ENCODE results near the gene STAG3. TPM values are rescaled to one million over a fixed set of nuclear protein-coding genes. Genes with fewer than 3 reads are reported as not detected.

Gene STAG3
- total and polyA plus RNA-seq, 9 of the 15 experiments (the other 6 are each of a cell fraction or from before 2014, with no cell fraction given), result 0.54 to 2.5 (median 1.7) TPM

GRCh38 chr7:100130608-100131453 lies 46.9 kb upstream of the STAG3 start (continued):
- TF ChIP-seq, protein P1, sequence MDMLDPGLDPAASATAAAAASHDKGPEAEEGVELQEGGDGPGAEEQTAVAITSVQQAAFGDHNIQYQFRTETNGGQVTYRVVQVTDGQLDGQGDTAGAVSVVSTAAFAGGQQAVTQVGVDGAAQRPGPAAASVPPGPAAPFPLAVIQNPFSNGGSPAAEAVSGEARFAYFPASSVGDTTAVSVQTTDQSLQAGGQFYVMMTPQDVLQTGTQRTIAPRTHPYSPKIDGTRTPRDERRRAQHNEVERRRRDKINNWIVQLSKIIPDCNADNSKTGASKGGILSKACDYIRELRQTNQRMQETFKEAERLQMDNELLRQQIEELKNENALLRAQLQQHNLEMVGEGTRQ (CRISPR knock-in tag; IDR thresholded peaks at IDR 0.05), result peak; percentile 46; the same call in 1 of the 2 replicates
- TF ChIP-seq, protein P2, sequence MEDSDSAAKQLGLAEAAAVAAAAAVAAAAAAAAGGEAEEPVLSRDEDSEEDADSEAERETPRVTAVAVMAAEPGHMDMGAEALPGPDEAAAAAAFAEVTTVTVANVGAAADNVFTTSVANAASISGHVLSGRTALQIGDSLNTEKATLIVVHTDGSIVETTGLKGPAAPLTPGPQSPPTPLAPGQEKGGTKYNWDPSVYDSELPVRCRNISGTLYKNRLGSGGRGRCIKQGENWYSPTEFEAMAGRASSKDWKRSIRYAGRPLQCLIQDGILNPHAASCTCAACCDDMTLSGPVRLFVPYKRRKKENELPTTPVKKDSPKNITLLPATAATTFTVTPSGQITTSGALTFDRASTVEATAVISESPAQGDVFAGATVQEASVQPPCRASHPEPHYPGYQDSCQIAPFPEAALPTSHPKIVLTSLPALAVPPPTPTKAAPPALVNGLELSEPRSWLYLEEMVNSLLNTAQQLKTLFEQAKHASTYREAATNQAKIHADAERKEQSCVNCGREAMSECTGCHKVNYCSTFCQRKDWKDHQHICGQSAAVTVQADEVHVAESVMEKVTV (CRISPR knock-in tag; IDR thresholded peaks at IDR 0.05), result peak; percentile 87
- TF ChIP-seq RBM39 (optimal IDR thresholded peaks at IDR 0.05; ENCODE audit: low read depth, low read length) (peak; percentile 98), PCBP1 (IDR thresholded peaks at IDR 0.05; ENCODE audit: low read depth, low read length, poor library complexity, severe bottlenecking) (no peak), DMBX1 (CRISPR knock-in tag; IDR thresholded peaks at IDR 0.05; ENCODE audit: borderline replicate concordance) (peak; percentile 22; the same call in 1 of the 2 replicates), MLX (CRISPR knock-in tag; conservative IDR thresholded peaks at IDR 0.05) (no peak), JUND (IDR thresholded peaks at IDR 0.05; ENCODE audit: borderline replicate concordance, low read depth, low read length) (peak; percentile 45; the same call in 1 of the 2 replicates), JUND (tag; IDR thresholded peaks at IDR 0.05; ENCODE audit: borderline replicate concordance, low read depth, low read length) (no peak), NBN (IDR thresholded peaks at IDR 0.05; ENCODE audit: low read depth) (peak; percentile 74), RCOR1 (IDR thresholded peaks at IDR 0.05; ENCODE audit: borderline replicate concordance in 1 of 2, low read depth in 2 of 2, low read length in 2 of 2) (peak in 1 of 2 experiments; percentile 33; a peak in 1 of 4 replicates), KLF6 (CRISPR knock-in tag; IDR thresholded peaks at IDR 0.05; ENCODE audit: borderline replicate concordance) (no peak), ZNF764 (CRISPR knock-in tag; IDR thresholded peaks at IDR 0.05; ENCODE audit: low read depth) (0 out of 2 replicates have a peak, but pooled peaks have one; percentile 31), MIER1 (IDR thresholded peaks at IDR 0.05; ENCODE audit: low read depth) (peak; percentile 64; the same call in 1 of the 2 replicates), NR4A1 (CRISPR knock-in tag; IDR thresholded peaks at IDR 0.05) (peak; percentile 67; the same call in 1 of the 2 replicates), NR4A1 (tag; IDR thresholded peaks at IDR 0.05) (no peak), ZNF384 (IDR thresholded peaks at IDR 0.05; ENCODE audit: low read depth, low read length) (no peak), STAT6 (CRISPR knock-in tag; IDR thresholded peaks at IDR 0.05) (peak; percentile 80; the same call in 1 of the 2 replicates), ZNF12 (CRISPR knock-in tag; IDR thresholded peaks at IDR 0.05) (no peak), NFXL1 (CRISPR knock-in tag; IDR thresholded peaks at IDR 0.05) (0 out of 2 replicates have a peak, but pooled peaks have one; percentile 15)

All from K562 (cell line).